A673 (cell line): Measurements from ENCODE around the gene SCN10A.

Experiments used
- EZH2 ChIP-seq: fragments of 200-600 bp; sonication (generic); IDR thresholded peaks from 2 replicates; pipeline ENCODE4 v1.6.1; 2017; ENCODE audit warnings: borderline replicate concordance, low read depth, mild to moderate bottlenecking, mixed read lengths, antibody characterized with exemption, low read length; ENCODE audit not compliant: poor library complexity, severe bottlenecking
- TF ChIP-seq, protein P1 (sequence below): fragments of 300-800, 200-600 bp; sonication (generic); conservative IDR thresholded peaks from 2 replicates; pipeline ENCODE4 v1.5.1; 2017; ENCODE audit warnings: low read depth, mild to moderate bottlenecking, antibody characterized with exemption, low read length, moderate library complexity, mixed read lengths

DNA sequence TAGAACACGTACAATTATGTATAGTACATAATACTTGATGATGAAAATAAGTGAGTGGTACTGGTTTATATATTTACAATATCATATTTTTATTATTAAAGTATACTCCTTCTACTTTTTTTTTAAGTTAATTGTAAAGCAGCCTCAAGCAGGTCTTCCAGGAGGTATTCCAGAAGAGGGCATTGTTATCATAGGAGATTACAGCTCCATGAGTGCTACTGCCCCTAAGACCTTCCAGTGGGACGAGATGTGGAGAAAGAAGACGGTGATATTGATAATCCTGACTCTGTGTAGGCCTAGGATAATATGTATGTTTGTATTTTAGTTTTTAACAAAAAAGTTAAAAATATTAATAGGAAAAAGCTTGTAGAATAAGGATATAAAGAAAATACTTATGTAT lies 126.2 kb downstream of the SCN10A start:
- TF ChIP-seq, protein P1, sequence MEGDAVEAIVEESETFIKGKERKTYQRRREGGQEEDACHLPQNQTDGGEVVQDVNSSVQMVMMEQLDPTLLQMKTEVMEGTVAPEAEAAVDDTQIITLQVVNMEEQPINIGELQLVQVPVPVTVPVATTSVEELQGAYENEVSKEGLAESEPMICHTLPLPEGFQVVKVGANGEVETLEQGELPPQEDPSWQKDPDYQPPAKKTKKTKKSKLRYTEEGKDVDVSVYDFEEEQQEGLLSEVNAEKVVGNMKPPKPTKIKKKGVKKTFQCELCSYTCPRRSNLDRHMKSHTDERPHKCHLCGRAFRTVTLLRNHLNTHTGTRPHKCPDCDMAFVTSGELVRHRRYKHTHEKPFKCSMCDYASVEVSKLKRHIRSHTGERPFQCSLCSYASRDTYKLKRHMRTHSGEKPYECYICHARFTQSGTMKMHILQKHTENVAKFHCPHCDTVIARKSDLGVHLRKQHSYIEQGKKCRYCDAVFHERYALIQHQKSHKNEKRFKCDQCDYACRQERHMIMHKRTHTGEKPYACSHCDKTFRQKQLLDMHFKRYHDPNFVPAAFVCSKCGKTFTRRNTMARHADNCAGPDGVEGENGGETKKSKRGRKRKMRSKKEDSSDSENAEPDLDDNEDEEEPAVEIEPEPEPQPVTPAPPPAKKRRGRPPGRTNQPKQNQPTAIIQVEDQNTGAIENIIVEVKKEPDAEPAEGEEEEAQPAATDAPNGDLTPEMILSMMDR = no peak
- TF ChIP-seq EZH2 = no peak
